PC-3 (cell line): ENCODE data around the gene DACT1.

Source experiments
- EZH2 ChIP-seq: fragments of 300-600 bp; sonication (generic); IDR thresholded peaks from one replicate; pipeline ENCODE4 v1.6.1; 2017; ENCODE audit warnings: antibody characterized with exemption, mild to moderate bottlenecking, low read length; ENCODE audit not compliant: unreplicated experiment
- EZH2phosphoT487 ChIP-seq: fragments of 300-600 bp; sonication (generic); IDR thresholded peaks from 2 replicates; pipeline ENCODE4 v1.6.1; 2018; ENCODE audit warnings: mild to moderate bottlenecking, antibody characterized with exemption, low read length, borderline replicate concordance
- TF ChIP-seq, protein P1 (sequence below): fragments of 300-600 bp; sonication (generic); conservative IDR thresholded peaks from 2 replicates; pipeline ENCODE4 v1.5.1; 2017; ENCODE audit warnings: antibody characterized with exemption, low read depth, mild to moderate bottlenecking, low read length

DNA sequence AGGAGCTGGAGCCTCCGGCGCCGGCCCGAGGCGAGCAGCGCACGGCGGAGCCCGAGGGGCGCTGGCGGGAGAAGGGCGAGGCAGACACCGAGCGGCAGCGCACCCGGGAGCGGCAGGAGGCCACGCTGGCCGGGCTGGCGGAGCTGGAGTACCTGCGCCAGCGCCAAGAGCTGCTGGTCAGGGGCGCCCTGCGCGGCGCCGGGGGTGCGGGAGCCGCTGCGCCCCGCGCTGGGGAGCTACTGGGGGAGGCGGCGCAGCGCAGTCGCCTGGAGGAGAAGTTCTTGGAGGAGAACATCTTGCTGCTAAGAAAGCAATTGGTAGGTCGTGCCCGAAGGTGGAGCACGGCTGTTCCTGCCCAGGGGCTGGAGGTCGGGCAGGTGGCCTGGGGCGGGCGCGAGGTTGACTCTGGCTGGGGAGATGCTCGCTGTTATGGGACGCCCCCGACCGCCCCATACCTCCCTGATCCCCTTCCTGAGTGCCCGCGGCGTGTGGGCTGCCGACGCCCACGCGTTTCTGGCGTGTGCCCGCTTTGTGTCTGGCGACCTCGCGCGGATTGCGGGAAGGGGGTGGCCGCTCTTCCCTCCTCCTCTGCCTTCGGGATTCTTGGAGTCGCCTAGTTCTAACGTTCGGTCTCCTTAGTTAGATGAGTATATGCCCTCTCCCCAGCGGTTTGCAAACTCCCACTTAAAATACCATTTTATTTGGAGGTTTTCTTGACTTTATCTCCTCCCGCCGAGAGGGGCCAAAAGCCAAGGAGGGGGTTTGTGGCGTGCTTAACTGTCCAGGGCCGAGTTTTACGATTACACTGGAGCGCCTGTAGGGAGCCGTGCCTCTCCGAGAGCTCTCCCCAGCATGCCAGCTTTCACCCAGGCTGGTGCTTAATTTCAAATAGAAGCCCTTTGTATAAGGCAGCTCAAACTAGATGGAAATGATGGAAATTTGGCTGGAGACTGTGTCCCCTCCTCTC lies 752 bp downstream of the DACT1 start:
- TF ChIP-seq, protein P1, sequence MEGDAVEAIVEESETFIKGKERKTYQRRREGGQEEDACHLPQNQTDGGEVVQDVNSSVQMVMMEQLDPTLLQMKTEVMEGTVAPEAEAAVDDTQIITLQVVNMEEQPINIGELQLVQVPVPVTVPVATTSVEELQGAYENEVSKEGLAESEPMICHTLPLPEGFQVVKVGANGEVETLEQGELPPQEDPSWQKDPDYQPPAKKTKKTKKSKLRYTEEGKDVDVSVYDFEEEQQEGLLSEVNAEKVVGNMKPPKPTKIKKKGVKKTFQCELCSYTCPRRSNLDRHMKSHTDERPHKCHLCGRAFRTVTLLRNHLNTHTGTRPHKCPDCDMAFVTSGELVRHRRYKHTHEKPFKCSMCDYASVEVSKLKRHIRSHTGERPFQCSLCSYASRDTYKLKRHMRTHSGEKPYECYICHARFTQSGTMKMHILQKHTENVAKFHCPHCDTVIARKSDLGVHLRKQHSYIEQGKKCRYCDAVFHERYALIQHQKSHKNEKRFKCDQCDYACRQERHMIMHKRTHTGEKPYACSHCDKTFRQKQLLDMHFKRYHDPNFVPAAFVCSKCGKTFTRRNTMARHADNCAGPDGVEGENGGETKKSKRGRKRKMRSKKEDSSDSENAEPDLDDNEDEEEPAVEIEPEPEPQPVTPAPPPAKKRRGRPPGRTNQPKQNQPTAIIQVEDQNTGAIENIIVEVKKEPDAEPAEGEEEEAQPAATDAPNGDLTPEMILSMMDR, result no peak
- TF ChIP-seq EZH2 (peak; percentile 100), EZH2phosphoT487 (peak; percentile 94)
